Neural cell (in vitro differentiated cells): Measurements from ENCODE around the gene OLFM3. TPM values are rescaled to one million over a fixed set of nuclear protein-coding genes. Genes with fewer than 3 reads are reported as not detected.

Experiments
- H2AFZ ChIP-seq: fragments of 200-600, 300-800 bp; sonication (generic), shearing (Covaris generic); 2 replicates; pipeline ENCODE4 v1.6.0; 2014; ENCODE audit warnings: low read depth, mild to moderate bottlenecking, antibody characterized with exemption, low read length, moderate library complexity
- H3F3A ChIP-seq: fragments of 200-600 bp; shearing (Covaris generic); 2 replicates; pipeline ENCODE4 v1.6.1; 2016; ENCODE audit warnings: mild to moderate bottlenecking, moderate library complexity, mixed read lengths, antibody characterized with exemption, low read length; ENCODE audit not compliant: insufficient read depth, poor library complexity, severe bottlenecking
- H3K27ac ChIP-seq: fragments of 200-600, 300-800 bp; sonication (generic), shearing (Covaris generic); 2 replicates; pipeline ENCODE4 v1.5.1; 2014; ENCODE audit warnings: mild to moderate bottlenecking, low read length, moderate library complexity
- H3K27me3 ChIP-seq: fragments of 300-800, 200-600 bp; sonication (generic), shearing (Covaris generic); 2 replicates; pipeline ENCODE4 v1.6.0; 2014; ENCODE audit warnings: mild to moderate bottlenecking, low read depth, low read length, moderate library complexity; ENCODE audit not compliant: insufficient read depth
- H3K36me3 ChIP-seq: fragments of 300-800, 200-600 bp; sonication (generic), shearing (Covaris generic); 2 replicates; pipeline ENCODE4 v1.5.1; 2014; ENCODE audit warnings: mild to moderate bottlenecking, antibody characterized with exemption, low read length, moderate library complexity; ENCODE audit not compliant: insufficient read depth
- H3K4me2 ChIP-seq: fragments of 300-800, 200-600 bp; sonication (generic), shearing (Covaris generic); 2 replicates; pipeline ENCODE4 v1.6.0; 2014; ENCODE audit warnings: mild to moderate bottlenecking, low read length
- H3K4me3 ChIP-seq: fragments of 300-800, 200-600 bp; sonication (generic), shearing (Covaris generic); 2 replicates; pipeline ENCODE4 v1.5.1; 2014; ENCODE audit warnings: mild to moderate bottlenecking, low read length, moderate library complexity
- H3K79me2 ChIP-seq: fragments of 200-600 bp; shearing (Covaris generic); replicated peaks from 2 replicates; pipeline ENCODE4 v1.6.0; 2014; ENCODE audit warnings: mild to moderate bottlenecking, low read length, moderate library complexity; ENCODE audit not compliant: insufficient read depth
- H3K9ac ChIP-seq: fragments of 300-800, 200-600 bp; sonication (generic), shearing (Covaris generic); 2 replicates; pipeline ENCODE4 v1.6.1; 2016; ENCODE audit warnings: mild to moderate bottlenecking, low read length, mixed read lengths
- H3K9me2 ChIP-seq: fragments of 200-600 bp; shearing (Covaris generic); 2 replicates; pipeline ENCODE4 v1.6.1; 2016; ENCODE audit warnings: mild to moderate bottlenecking, low read length, mixed read lengths; ENCODE audit not compliant: insufficient read depth
- H3K9me3 ChIP-seq: fragments of 200-600, 300-800 bp; sonication (generic), shearing (Covaris generic); 2 replicates; pipeline ENCODE4 v1.6.1; 2016; ENCODE audit warnings: mild to moderate bottlenecking, mixed run types, low read length, moderate library complexity, mixed read lengths
- H4K20me1 ChIP-seq: fragments of 200-600 bp; shearing (Covaris generic); 2 replicates; pipeline ENCODE4 v1.6.1; 2016; ENCODE audit warnings: mild to moderate bottlenecking, mixed run types; ENCODE audit not compliant: insufficient read depth
- EP300 ChIP-seq: fragments of 450-650 bp; conservative IDR thresholded peaks from 2 replicates; pipeline ENCODE4 v1.6.1; 2014; ENCODE audit warnings: antibody characterized with exemption, mild to moderate bottlenecking, moderate library complexity; ENCODE audit not compliant: poor library complexity, severe bottlenecking
- EZH2 ChIP-seq: fragments of 200-600, 300-800 bp; shearing (Covaris generic), sonication (generic); IDR thresholded peaks from 2 replicates; pipeline ENCODE4 v1.6.1; 2014; ENCODE audit warnings: antibody characterized with exemption, low read length, borderline replicate concordance, mild to moderate bottlenecking; ENCODE audit not compliant: insufficient read depth, poor library complexity, severe bottlenecking
- MXI1 ChIP-seq: fragments of 450-650 bp; conservative IDR thresholded peaks from 2 replicates; pipeline ENCODE4 v1.6.1; 2014; ENCODE audit warnings: antibody characterized with exemption, mild to moderate bottlenecking; ENCODE audit not compliant: poor library complexity, severe bottlenecking
- POLR2AphosphoS5 ChIP-seq: IDR thresholded peaks from 2 replicates; pipeline ENCODE4 v1.6.1; 2012
- RAD21 ChIP-seq: fragments of 450-650 bp; conservative IDR thresholded peaks from 2 replicates; pipeline ENCODE4 v1.6.1; 2014; ENCODE audit warnings: antibody characterized with exemption, mild to moderate bottlenecking, moderate library complexity
- REST ChIP-seq: IDR thresholded peaks from 2 replicates; pipeline ENCODE4 v1.6.1; 2012; ENCODE audit warnings: borderline replicate concordance
- SMC3 ChIP-seq: fragments of 450-650 bp; conservative IDR thresholded peaks from 2 replicates; pipeline ENCODE4 v1.6.1; 2014; ENCODE audit warnings: antibody characterized with exemption, mild to moderate bottlenecking, moderate library complexity; ENCODE audit not compliant: poor library complexity
- TAF1 ChIP-seq: IDR thresholded peaks from 2 replicates; pipeline ENCODE4 v1.6.1; 2012; ENCODE audit warnings: low read depth
- polyA plus RNA-seq: library from polyadenylated mRNA; depleted of rRNA; stranded (reverse); fragments of >200 nt; gene quantifications from 2 replicates; pipeline ENCODE4 v1.2.3, GENCODE V29; 2014
- TF ChIP-seq, protein P1 (sequence below): fragments of 450-650 bp; IDR thresholded peaks from 2 replicates; pipeline ENCODE4 v1.5.1; 2014; ENCODE audit warnings: antibody characterized with exemption, mild to moderate bottlenecking, moderate library complexity; ENCODE audit not compliant: poor library complexity, severe bottlenecking

OLFM3 gene
- polyA plus RNA-seq, 1 donor from 2014 or later: 7.9 TPM

- Histone ChIP-seq H3K9me3 (no peaks in the 10 kb centered on the region), H3F3A (no peaks in the 10 kb centered on the region), H3K27ac (no peak overlapping the region)
Measured at GRCh38 chr1:101884621-101885020, 112.1 kb downstream of the OLFM3 start.

DNA sequence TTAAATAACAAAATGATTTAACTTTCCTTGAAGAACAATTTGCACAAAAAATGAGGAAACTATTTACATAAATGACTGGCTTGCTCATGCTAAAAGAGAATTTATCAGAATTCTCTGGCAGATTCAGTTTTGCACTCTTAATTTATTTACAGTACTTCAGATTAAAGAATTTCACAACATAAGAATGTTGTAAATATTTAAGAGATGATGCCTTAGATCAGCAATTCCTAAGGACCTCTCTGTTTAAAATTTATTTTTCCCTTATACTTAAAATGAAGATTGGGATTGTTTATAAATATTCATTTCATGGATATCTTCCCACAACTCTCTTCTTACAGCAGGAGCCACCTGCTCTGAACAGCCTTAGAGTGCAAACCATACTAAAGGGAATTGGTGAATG lies 120.8 kb downstream of the OLFM3 start:
- no peaks in the 10 kb centered on the region for H3K9me2 ChIP-seq
- no peaks in the 10 kb centered on the region for H3K36me3 ChIP-seq
- no peak overlapping the region for H3K9ac ChIP-seq
- no peaks in the 10 kb centered on the region for H3F3A ChIP-seq
- no peak overlapping the region for H3K4me2 ChIP-seq
- no peak overlapping the region for H3K27ac ChIP-seq
- no peaks in the 10 kb centered on the region for H4K20me1 ChIP-seq
- no peak overlapping the region for H2AFZ ChIP-seq
- no peaks in the 10 kb centered on the region for H3K79me2 ChIP-seq
- H3K4me3 ChIP-seq: no peak overlapping the region
- no peaks in the 10 kb centered on the region for H3K27me3 ChIP-seq
- no peaks in the 10 kb centered on the region for H3K9me3 ChIP-seq
- TF ChIP-seq EZH2 (no peak), POLR2AphosphoS5 (no peak), REST (no peak), EP300 (no peak), SMC3 (no peak), RAD21 (no peak), TAF1 (no peak)
- TF ChIP-seq, protein P1, sequence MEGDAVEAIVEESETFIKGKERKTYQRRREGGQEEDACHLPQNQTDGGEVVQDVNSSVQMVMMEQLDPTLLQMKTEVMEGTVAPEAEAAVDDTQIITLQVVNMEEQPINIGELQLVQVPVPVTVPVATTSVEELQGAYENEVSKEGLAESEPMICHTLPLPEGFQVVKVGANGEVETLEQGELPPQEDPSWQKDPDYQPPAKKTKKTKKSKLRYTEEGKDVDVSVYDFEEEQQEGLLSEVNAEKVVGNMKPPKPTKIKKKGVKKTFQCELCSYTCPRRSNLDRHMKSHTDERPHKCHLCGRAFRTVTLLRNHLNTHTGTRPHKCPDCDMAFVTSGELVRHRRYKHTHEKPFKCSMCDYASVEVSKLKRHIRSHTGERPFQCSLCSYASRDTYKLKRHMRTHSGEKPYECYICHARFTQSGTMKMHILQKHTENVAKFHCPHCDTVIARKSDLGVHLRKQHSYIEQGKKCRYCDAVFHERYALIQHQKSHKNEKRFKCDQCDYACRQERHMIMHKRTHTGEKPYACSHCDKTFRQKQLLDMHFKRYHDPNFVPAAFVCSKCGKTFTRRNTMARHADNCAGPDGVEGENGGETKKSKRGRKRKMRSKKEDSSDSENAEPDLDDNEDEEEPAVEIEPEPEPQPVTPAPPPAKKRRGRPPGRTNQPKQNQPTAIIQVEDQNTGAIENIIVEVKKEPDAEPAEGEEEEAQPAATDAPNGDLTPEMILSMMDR: no peak

More at GRCh38 chr1:101884621-101885020, 112.1 kb downstream of the OLFM3 start:
- H3K9ac ChIP-seq: no peak overlapping the region
- no peaks in the 10 kb centered on the region for H3K27me3 ChIP-seq
- no peaks in the 10 kb centered on the region for H3K79me2 ChIP-seq
- TF ChIP-seq EP300 (no peak), REST (no peak), POLR2AphosphoS5 (no peak), RAD21 (no peak), TAF1 (no peak), MXI1 (no peak), EZH2 (no peak), SMC3 (no peak)
- TF ChIP-seq, protein P1: no peak
- no peak overlapping the region for H3K4me2 ChIP-seq
- no peaks in the 10 kb centered on the region for H3K9me2 ChIP-seq
- H3K36me3 ChIP-seq: no peaks in the 10 kb centered on the region
- H3K4me3 ChIP-seq: no peak overlapping the region
- H2AFZ ChIP-seq: no peak overlapping the region
- no peaks in the 10 kb centered on the region for H4K20me1 ChIP-seq
